Gastrocnemius medialis (tissue), 4 donors: ENCODE measurements around the gene MALAT1. TPM values are rescaled to one million over a fixed set of nuclear protein-coding genes. Genes with fewer than 3 reads are reported as not detected.

Experiments
- ATAC-seq, 2 donors: fragments of 150-250 bp; one replicate each; pipeline ENCODE4 v1.9.1; 2016
- DNase-seq, 2 donors: peaks; one replicate each; pipeline ENCODE4 v3.0.0-alpha.2; 2019
- H3K27ac ChIP-seq, 4 donors: fragments of 200-600 bp; sonication (generic); 1 replicate in 1 of 4; 2 replicates in 3 of 4; pipeline ENCODE4 v1.5.1; 2016 to 2018; ENCODE audit warnings: mild to moderate bottlenecking in 2 of 4, moderate library complexity in 1 of 4
- H3K27me3 ChIP-seq, 3 donors: fragments of 200-600 bp; sonication (generic) in 2 of 3; 1 replicate in 1 of 3; 2 replicates in 2 of 3; pipeline versions ENCODE4 v1.5.1 to v1.6.0; 2016 to 2019; ENCODE audit warnings: mild to moderate bottlenecking in 1 of 3, moderate library complexity in 1 of 3
- H3K36me3 ChIP-seq, 2 donors: fragments of 200-600 bp; sonication (generic) in 1 of 2; one replicate each; pipeline ENCODE4 v1.5.1; 2017 to 2018
- H3K4me1 ChIP-seq, 2 donors: fragments of 200-600 bp; sonication (generic) in 1 of 2; one replicate each; pipeline ENCODE4 v1.5.1; 2016 to 2017; ENCODE audit warnings: mild to moderate bottlenecking in 2 of 2
- H3K4me3 ChIP-seq, 4 donors: fragments of 200-600 bp; sonication (generic) in 3 of 4; 1 replicate in 1 of 4; 2 replicates in 3 of 4; pipeline ENCODE4 v1.5.1; 2016 to 2019; ENCODE audit warnings: mild to moderate bottlenecking in 2 of 4
- H3K9me3 ChIP-seq, 3 donors: fragments of 200-600 bp; sonication (generic) in 2 of 3; 1 replicate in 1 of 3; 2 replicates in 2 of 3; pipeline ENCODE4 v1.5.1; 2016 to 2019
- POLR2A ChIP-seq, 2 donors: fragments of 450-650 bp; IDR thresholded peaks; one replicate each; pipeline ENCODE4 v1.6.1; 2017; ENCODE audit warnings: antibody characterized with exemption in 2 of 2, mild to moderate bottlenecking in 2 of 2, moderate library complexity in 2 of 2
- in situ Hi-C, 4 donors: fragments of 200-750 bp; cut with MboI; loops; one replicate each; pipeline versions ENCODE4 v1.15.0 to v1.8.0; 2017; ENCODE audit warnings: low sequenced_read_pairs in 4 of 4
- intact Hi-C: fragments of 100-400 bp; cut with DNase I; formaldehyde crosslinking; loops from one replicate; pipeline ENCODE4 v1.15.1; 2023; ENCODE audit warnings: low total_unique reads
- total RNA-seq, 4 donors: library from RNA; depleted of rRNA; stranded (reverse); fragments of >200 nt; gene quantifications; one replicate each; pipeline versions ENCODE4 v1.1.0 to v1.2.3, GENCODE V29; 2016
- TF ChIP-seq, protein P1 (sequence below), 5 experiments: fragments of 450-650 bp in 3 of 5; fragments of 200-600 bp in 2 of 5; sonication (generic) in 2 of 5; IDR thresholded peaks in 4 of 5; conservative IDR thresholded peaks in 1 of 5; 1 replicate in 4 of 5; 2 replicates in 1 of 5; pipeline ENCODE4 v1.5.1; 2016 to 2019; ENCODE audit warnings: antibody characterized with exemption in 5 of 5, mild to moderate bottlenecking in 3 of 5, moderate library complexity in 3 of 5

Gene MALAT1
- total RNA-seq, 4 donors from 2014 or later, result 874 to 6,745 (median 1,938) TPM

DNA sequence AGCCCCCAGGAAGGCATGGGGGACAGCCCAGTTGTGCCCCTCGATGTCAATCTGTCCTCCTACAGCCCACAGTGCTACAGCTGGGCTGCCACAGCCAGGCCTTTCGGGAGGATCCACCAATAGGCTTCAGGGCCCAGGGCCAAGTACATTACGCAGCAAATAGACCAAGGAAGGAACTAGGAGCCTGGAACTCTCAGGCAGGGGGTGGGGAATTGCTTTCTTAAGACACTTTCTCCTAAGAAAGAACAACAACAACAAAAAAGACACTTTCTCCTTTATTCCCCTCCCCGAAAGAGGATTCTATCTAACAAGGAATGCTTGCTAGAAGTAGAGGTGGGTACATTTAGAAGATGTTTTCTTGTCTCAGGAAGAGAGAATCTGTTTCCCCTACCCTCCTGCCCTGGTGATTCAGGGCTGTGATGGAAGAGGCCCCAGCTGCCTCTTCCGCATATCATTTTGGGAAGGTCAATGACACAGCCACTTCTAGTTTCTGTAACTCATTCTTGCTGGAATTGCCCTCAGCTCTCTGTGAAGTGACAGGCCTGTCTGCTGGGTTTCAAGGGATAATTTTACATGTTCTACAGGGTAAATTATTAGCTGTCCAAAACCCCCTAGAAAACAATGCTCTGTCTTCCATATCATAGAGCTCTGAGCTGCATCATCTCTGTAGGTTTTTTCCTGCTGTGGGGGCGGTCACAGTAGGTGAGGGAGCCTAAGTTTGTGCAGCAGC is 6.0 kb upstream of the MALAT1 start:
- DNase-seq, result peak; percentile 89 to 94
- in situ Hi-C loops, result no loop called here
- Histone ChIP-seq H3K36me3 (no peaks in the 10 kb centered on the region), H3K27me3 (no peaks in the 10 kb centered on the region), H3K4me3 (peak overlapping the region; percentile 21 to 33 (median 26)), H3K27ac (peak overlapping the region; percentile 93 to 99 (median 94)), H3K4me1 (peaks cover 89 to 93% of the 10 kb centered on the region in 2 donors), H3K9me3 (no peaks in the 10 kb centered on the region)
- intact Hi-C loops, result loop anchor here (1.0 kb wide), 1 partner anchor 14 kb away; no protein-coding TSS in a partner anchor
- TF ChIP-seq, protein P1, sequence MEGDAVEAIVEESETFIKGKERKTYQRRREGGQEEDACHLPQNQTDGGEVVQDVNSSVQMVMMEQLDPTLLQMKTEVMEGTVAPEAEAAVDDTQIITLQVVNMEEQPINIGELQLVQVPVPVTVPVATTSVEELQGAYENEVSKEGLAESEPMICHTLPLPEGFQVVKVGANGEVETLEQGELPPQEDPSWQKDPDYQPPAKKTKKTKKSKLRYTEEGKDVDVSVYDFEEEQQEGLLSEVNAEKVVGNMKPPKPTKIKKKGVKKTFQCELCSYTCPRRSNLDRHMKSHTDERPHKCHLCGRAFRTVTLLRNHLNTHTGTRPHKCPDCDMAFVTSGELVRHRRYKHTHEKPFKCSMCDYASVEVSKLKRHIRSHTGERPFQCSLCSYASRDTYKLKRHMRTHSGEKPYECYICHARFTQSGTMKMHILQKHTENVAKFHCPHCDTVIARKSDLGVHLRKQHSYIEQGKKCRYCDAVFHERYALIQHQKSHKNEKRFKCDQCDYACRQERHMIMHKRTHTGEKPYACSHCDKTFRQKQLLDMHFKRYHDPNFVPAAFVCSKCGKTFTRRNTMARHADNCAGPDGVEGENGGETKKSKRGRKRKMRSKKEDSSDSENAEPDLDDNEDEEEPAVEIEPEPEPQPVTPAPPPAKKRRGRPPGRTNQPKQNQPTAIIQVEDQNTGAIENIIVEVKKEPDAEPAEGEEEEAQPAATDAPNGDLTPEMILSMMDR (IDR thresholded peaks at IDR 0.05 in 4 of 5, conservative IDR thresholded peaks at IDR 0.05 in 1 of 5), result no peak
- TF ChIP-seq POLR2A (IDR thresholded peaks at IDR 0.05), result peak in 1 of 2 donors; percentile 80
- ATAC-seq, result peak; percentile 36 to 42

DNA sequence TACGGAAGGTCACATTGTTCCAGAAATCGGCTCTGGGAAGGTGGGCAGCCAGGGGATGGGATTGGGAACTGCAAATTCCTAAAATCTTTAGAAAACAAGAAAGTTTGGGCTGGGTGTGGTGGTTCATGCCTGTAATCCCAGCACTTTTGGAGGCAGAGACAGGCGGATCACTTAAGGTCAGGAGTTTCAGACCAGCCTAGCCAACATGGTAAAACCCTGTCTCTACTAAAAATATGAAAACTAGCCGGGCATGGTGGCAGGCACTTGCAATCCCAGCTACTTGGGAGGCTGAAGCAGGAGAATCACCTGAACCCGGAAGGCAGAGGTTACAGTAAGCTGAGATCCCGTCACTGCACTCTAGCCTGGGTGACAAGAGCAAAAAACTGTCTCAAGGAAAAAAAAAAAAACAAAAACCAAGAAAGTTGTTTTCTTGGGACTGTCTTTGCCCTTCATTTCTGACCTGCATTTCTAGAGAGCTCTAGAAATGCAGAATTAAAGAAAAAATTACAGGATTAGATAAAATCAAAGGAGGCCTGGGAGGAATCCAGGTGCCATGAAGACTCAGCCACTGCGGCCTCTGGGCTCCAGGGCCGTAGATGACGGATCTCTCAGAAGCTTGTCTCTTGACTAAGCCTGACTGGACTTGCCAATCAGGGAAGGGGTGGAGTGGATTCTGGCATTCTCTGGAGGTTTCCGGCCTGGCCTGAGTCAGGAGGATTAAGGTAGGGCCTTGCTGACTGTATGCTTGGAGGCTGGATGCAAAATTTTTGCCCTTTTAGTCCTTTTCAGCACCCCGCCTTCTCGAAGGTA is 5.3 kb upstream of the MALAT1 start:
- no peaks in the 10 kb centered on the region for H3K36me3 ChIP-seq
- H3K27me3 ChIP-seq, result no peaks in the 10 kb centered on the region
- no peaks in the 10 kb centered on the region for H3K9me3 ChIP-seq
- peaks cover 81 to 85% of the 10 kb centered on the region in 2 donors for H3K4me1 ChIP-seq
- DNase-seq (peak; percentile 80 to 96), ATAC-seq (peak; percentile 32 to 47)
- in situ Hi-C loops (no loop called here), intact Hi-C loops (no loop called here)
- H3K27ac ChIP-seq, result peak overlapping the region; percentile 93 to 99 (median 94)
- peak in 1 of 2 donors; percentile 83 for TF ChIP-seq POLR2A (IDR thresholded peaks at IDR 0.05)
- TF ChIP-seq, protein P1 (IDR thresholded peaks at IDR 0.05 in 4 of 5, conservative IDR thresholded peaks at IDR 0.05 in 1 of 5), result no peak
- peak overlapping the region; percentile 21 to 33 (median 26) for H3K4me3 ChIP-seq

DNA sequence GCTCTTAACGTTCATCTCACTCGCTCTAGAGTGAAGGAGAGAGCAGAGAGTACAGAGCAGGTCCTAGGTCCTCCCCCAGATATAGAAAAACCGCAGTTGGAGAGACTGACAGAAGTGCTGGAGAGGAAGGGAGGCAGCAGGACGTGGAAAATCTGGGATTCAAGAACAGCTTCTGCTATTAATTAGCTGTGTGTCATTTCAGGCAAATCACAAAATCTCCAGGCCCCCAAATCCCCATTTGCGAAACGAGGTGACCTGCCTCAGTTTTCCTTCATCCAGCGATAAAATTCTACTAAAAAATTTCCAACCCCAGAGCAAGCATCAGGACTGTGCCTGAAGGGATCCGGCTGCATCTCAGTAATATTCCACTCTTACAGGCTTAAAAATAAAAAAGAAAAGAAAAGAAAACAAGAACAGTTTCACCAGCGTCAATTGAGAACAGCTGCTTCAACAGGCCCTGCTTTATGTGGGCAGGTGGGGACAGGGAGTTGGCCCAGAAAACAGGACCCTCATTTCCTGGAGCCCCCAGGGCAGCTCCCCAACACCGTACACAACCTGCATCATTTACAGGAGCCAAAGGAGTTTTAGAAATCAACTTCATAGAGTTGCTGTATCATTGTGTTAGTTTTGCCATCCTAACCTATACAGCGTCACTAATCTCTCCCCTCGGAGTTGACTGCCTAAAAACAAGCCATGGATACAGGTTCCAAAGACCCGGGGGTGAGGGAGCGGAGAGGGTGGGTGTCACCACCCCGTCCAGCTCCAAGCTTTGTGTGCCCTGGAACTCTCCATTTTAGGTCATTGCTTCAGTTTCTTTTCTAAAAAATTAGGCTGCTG is 2.3 kb upstream of the MALAT1 start:
- intact Hi-C loops, result loop anchor here (1.0 to 2.0 kb wide), 3 partner anchors 11 to 74 kb away; partner anchors contain the start of gene NEAT1
- Histone ChIP-seq H3K27ac (peak overlapping the region; percentile 93 to 99 (median 94)), H3K4me1 (peaks cover 52 to 56% of the 10 kb centered on the region in 2 donors), H3K4me3 (peak overlapping the region; percentile 39 to 55 (median 48)), H3K36me3 (peaks cover 4 to 17% of the 10 kb centered on the region in 2 donors), H3K9me3 (no peaks in the 10 kb centered on the region), H3K27me3 (no peaks in the 10 kb centered on the region)
- peak in 1 of 2 donors; percentile 68 for TF ChIP-seq POLR2A (IDR thresholded peaks at IDR 0.05)
- TF ChIP-seq, protein P1 (IDR thresholded peaks at IDR 0.05 in 4 of 5, conservative IDR thresholded peaks at IDR 0.05 in 1 of 5), result no peak
- in situ Hi-C loops, result no loop called here
- ATAC-seq (no peak), DNase-seq (peak in 1 of 2 donors; percentile 44)
